Activated CD8-positive, alpha-beta memory T cell treated with anti-CD3 and anti-CD28 coated beads, Interleukin-2, amount 50 U/mL, for 1 hour (primary cell): ENCODE measurements around the gene CORO7.
A peak's percentile ranks its signal among the peaks of the same experiment; 100 is the strongest.

Experiments used
- DNase-seq: peaks from one replicate; pipeline ENCODE4 v3.0.0-alpha.2; 2020; ENCODE audit errors: extremely low read depth

The CORO7 gene

GRCh38 chr16:4307215-4308037 is 109.0 kb downstream of the CORO7 start:
- peak; percentile 90 for DNase-seq

GRCh38 chr16:4306470-4307214 is 109.8 kb downstream of the CORO7 start:
- peak; percentile 17 for DNase-seq
